ENCODE data around the gene IPPK. TPM values are rescaled to one million over a fixed set of nuclear protein-coding genes. Genes with fewer than 3 reads are reported as not detected.

Gene IPPK
- total RNA-seq, 4 donors from 2014 or later: 49.2 to 71.5 (median 54.4) TPM

GRCh38 chr9:92668746-92669526 lies 995 bp downstream of the IPPK start:
- peak in 1 of 2 donors; percentile 88 for DNase-seq (ENCODE audit: low spot score in 2 of 2)
- H3K4me3 ChIP-seq (ENCODE audit: low read depth, poor library complexity, severe bottlenecking): peak overlapping the region; percentile 55
- TF ChIP-seq POLR2A (IDR thresholded peaks at IDR 0.05) (no peak), CTCF (IDR thresholded peaks at IDR 0.05) (no peak)
- 14% methylated on average over 14 of the region's 14 CpGs for WGBS, 2 donors
- intact Hi-C loops (cut with DNase I; ENCODE audit: low total_unique reads): no loop called here

GRCh38 chr9:92666912-92667532 lies 2.9 kb downstream of the IPPK start:
- TF ChIP-seq POLR2A (IDR thresholded peaks at IDR 0.05) (no peak), CTCF (IDR thresholded peaks at IDR 0.05) (no peak)
- WGBS, 2 donors: 66 to 80% methylated on average over 8 of the region's 8 CpGs
- H3K4me3 ChIP-seq (ENCODE audit: low read depth, poor library complexity, severe bottlenecking): no peak overlapping the region
- intact Hi-C loops (cut with DNase I; ENCODE audit: low total_unique reads): no loop called here
- peak in 1 of 2 donors; percentile 82 for DNase-seq (ENCODE audit: low spot score in 2 of 2)

DNA sequence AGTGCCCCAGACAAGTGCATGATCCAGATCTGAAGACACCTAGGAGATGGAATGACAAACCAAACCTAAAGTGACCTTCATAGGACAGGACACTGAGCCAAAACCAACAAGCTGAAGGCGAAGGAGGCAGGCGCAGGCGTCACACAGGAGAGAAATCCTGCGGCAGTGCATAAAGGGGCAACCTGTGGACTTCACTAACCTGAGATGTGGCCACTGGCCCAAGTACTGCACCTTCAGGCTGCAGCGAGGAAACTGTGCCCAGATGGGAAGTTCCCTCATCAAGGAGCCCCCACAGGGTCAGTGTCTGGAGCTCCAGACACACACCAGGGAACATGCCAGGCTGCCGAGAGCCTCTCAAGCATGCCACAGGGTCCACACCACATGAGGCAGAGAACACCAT lies 3.7 kb downstream of the IPPK start:
- WGBS, 2 donors: 57% methylated on average over 4 to 6 of the region's 6 CpGs
- TF ChIP-seq POLR2A (IDR thresholded peaks at IDR 0.05): no peak
- no peak for TF ChIP-seq CTCF (IDR thresholded peaks at IDR 0.05)
- no peak for DNase-seq (ENCODE audit: low spot score in 2 of 2)
- no peak overlapping the region for H3K4me3 ChIP-seq (ENCODE audit: low read depth, poor library complexity, severe bottlenecking)
- intact Hi-C loops (cut with DNase I; ENCODE audit: low total_unique reads): no loop called here

DNA sequence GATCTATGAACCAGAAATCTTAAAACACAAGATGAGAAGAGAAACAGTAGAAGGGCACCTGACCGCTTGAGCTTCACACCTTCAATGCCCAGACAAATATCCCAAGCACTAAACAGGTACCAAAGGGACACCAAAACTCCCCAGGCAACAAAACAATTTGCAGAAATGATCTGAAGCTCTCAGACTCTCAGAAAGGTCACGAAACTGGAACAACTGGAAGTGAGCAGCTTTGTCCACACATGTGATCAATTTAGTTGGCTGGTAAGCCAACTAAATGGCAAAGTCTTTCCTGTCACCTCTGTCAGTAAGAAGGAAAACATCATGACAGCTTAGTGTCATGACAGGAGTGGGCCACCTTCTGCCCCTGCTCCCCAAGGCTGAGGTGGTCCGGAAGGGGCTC lies 4.1 kb downstream of the IPPK start:
- TF ChIP-seq POLR2A (IDR thresholded peaks at IDR 0.05): no peak
- no peak overlapping the region for H3K4me3 ChIP-seq (ENCODE audit: low read depth, poor library complexity, severe bottlenecking)
- WGBS, 2 donors: 50 to 56% methylated on average over 3 of the region's 3 CpGs
- no peak for DNase-seq (ENCODE audit: low spot score in 2 of 2)
- intact Hi-C loops (cut with DNase I; ENCODE audit: low total_unique reads): no loop called here

DNA sequence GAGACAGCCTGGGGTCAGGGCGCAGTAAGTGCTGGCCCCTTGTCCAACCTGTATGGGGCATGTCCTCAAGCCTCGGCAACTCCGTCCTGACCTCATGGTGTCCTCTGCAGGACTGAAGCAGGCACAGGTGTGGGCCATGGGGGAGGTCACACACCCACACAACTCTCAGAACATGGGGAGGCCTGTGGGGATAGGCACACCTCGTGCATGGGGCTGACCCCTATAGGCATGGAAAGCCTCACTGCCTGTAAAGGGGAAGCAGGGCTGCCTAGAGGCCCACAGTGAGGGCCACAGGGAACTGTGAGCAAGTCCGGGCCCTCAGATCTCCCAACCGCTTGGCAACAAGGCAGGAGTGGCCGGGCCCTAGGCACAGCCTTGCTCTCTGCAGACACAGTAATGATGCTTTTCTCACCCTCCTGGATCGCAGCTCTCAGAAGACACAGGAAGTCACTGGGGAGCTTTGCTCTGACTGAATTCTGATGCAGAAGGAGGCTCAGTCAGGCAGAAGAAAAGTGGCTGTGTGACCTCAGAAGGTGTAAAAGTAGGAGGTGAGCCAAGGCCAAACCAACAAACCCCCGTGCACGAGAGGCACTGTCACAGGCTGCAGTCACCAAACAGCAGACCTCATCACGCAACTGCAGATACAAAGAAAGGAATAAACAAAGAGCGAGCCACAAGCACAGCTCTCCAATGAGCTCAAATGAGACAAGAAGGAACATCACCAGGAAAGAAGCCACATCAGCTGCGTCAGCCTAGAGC lies 5.4 kb downstream of the IPPK start:
- no peak for TF ChIP-seq CTCF (IDR thresholded peaks at IDR 0.05)
- TF ChIP-seq POLR2A (IDR thresholded peaks at IDR 0.05): no peak
- intact Hi-C loops (cut with DNase I; ENCODE audit: low total_unique reads): no loop called here
- DNase-seq (ENCODE audit: low spot score in 2 of 2): no peak
- WGBS, 2 donors: 58 to 71% methylated on average over 12 to 13 of the region's 13 CpGs
- no peak overlapping the region for H3K4me3 ChIP-seq (ENCODE audit: low read depth, poor library complexity, severe bottlenecking)

GRCh38 chr9:92663951-92664350 lies 6.0 kb downstream of the IPPK start:
- no peak overlapping the region for H3K4me3 ChIP-seq (ENCODE audit: low read depth, poor library complexity, severe bottlenecking)
- WGBS, 2 donors: 88 to 89% methylated on average over 10 of the region's 10 CpGs
- TF ChIP-seq CTCF (IDR thresholded peaks at IDR 0.05): no peak
- TF ChIP-seq POLR2A (IDR thresholded peaks at IDR 0.05): no peak
- no peak for DNase-seq (ENCODE audit: low spot score in 2 of 2)
- intact Hi-C loops (cut with DNase I; ENCODE audit: low total_unique reads): no loop called here

All from lower leg skin (tissue), 4 donors.